ENCODE results near the gene OPA1.

DNA sequence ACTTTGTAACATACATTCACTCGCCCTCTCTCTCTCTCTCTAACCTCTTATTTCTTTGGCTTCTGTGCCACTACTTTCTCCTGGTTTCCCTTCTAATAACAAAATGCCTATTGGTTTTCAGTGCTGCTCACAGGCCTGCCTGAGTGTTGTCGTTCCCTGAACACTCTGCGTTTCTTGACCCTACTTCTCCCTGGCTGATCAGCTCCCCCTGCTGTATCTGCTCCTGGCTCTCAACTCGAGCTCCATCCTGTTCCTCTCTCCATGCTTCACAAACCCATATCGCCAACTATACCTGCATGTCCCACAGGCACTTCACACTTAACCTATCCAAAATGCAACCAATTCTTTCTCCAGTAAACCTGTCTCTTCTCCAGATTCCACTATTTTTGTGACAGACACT lies 111.4 kb downstream of the OPA1 start:
- TF ChIP-seq CTCF (conservative IDR thresholded peaks at IDR 0.05; ENCODE audit: low read depth in 2 of 2) (peak; percentile 35 to 74), EZH2 (IDR thresholded peaks at IDR 0.05; ENCODE audit: low read depth, unreplicated experiment) (no peak), EZH2phosphoT487 (IDR thresholded peaks at IDR 0.05; ENCODE audit: unreplicated experiment) (no peak)

Measured in GM23338 (cell line).